Measurements from ENCODE around the gene ATF4. TPM values are rescaled to one million over a fixed set of nuclear protein-coding genes. Genes with fewer than 3 reads are reported as not detected.

The ATF4 gene
- total and polyA plus RNA-seq, 2 of the 8 experiments (the other 6 are each of a cell fraction or from before 2014, with no cell fraction given) = 553 to 704 TPM

DNA sequence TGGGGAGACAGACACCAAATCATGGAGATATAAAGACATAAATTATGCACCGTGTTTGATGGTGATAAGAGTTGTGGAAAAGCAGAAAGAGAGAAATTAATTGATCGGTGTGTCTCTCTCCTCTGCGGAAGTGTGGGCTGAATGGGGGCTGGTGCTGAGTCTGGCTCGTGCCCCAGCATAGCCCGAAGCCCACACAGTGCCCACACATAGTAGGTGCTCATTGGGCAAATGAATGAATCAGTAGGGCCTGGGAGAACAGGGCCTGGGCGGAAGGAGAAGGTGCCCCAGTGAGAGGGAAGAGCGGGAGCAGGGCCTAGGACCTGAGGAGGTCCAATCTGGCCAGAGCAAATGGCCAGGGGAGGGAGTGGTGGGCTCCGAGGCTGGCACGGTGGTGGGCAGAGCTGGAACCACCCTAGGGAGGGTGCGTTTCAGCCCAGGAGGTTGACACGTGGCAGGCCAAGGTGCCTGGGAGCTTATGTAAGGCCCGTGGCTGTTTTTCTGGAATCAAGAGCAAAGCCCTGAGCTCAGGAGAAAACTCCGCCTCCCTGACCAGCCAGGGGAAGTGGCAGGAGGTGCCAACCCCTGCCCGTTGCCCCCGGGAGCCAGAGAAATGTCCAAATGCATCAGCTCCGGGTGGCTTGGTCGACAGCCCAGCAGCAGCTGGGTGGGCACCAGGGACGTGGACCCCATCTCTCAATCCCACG, 48.1 kb downstream of the ATF4 start:
- FAIRE-seq = no peak
- no peak for DNase-seq (ENCODE audit: low read depth in 1 of 2, low spot score in 2 of 2)
- Histone ChIP-seq H3K18ac (ENCODE audit: extremely low read depth, low read length) (no peak overlapping the region), H3K9me3 (ENCODE audit: insufficient read depth in 2 of 2, low read depth in 1 of 2, low read length in 1 of 2) (peaks cover 0 to 7% of the 10 kb centered on the region in 2 experiments; a peak in 1 of 4 replicates), H3K23ac (ENCODE audit: insufficient read length) (no peak overlapping the region), H2BK20ac (ENCODE audit: low read length) (no peak overlapping the region), H4K20me1 (replicated peaks in 1 of 2; ENCODE audit: control insufficient read depth in 1 of 2, insufficient read depth in 2 of 2, low read length in 2 of 2) (peaks cover 0 to 15% of the 10 kb centered on the region in 2 experiments), H2BK15ac (ENCODE audit: low read length) (no peak overlapping the region), H2AK5ac (ENCODE audit: low read depth, low read length) (no peak overlapping the region), H4K8ac (ENCODE audit: extremely low read depth, insufficient read depth, low read length) (peak overlapping the region; percentile 40; the same call in 1 of the 2 replicates), H3K23me2 (ENCODE audit: low read depth, low read length) (peaks cover 17% of the 10 kb centered on the region; the same call in 1 of the 2 replicates), H3K4me2 (ENCODE audit: insufficient read depth in 1 of 2, low read depth in 2 of 2, low read length in 2 of 2) (no peak overlapping the region), H4K91ac (replicated peaks; ENCODE audit: insufficient read length, low read length) (no peak overlapping the region), H3K4me3 (ENCODE audit: extremely low read depth in 1 of 4, insufficient read depth in 2 of 4, low read depth in 3 of 4, low read length in 4 of 4) (no peak overlapping the region), H3K79me1 (ENCODE audit: low read depth, low read length) (peaks cover 8% of the 10 kb centered on the region; the same call in 1 of the 2 replicates), H3K27me3 (replicated peaks in 1 of 4; ENCODE audit: control insufficient read depth in 3 of 4, extremely low read depth in 1 of 4, insufficient read depth in 3 of 4, low read length in 3 of 4) (peaks cover 0 to 6% (median 0%) of the 10 kb centered on the region in 4 experiments; a peak in 2 of 7 replicates), H3K56ac (replicated peaks; ENCODE audit: insufficient read length, low read depth, low read length) (no peak overlapping the region), H2BK5ac (ENCODE audit: low read depth, low read length) (no peak overlapping the region), H2BK120ac (replicated peaks; ENCODE audit: low read depth, low read length) (no peak overlapping the region), H2BK12ac (ENCODE audit: low read depth, low read length) (no peak overlapping the region), H3K36me3 (ENCODE audit: control insufficient read depth in 2 of 4, insufficient read depth in 4 of 4, low read length in 3 of 4) (no peaks in the 10 kb centered on the region; a peak in 1 of 8 replicates), H4K5ac (ENCODE audit: insufficient read length, low read depth, low read length) (no peak overlapping the region), H3K27ac (ENCODE audit: low read depth, low read length) (no peak overlapping the region), H3K79me2 (ENCODE audit: control insufficient read depth in 1 of 2, insufficient read depth in 2 of 2, low read length in 2 of 2) (peaks cover 0 to 4% of the 10 kb centered on the region in 2 experiments; a peak in 2 of 4 replicates), H3K9ac (replicated peaks in 1 of 4; ENCODE audit: extremely low read depth in 1 of 4, low read depth in 3 of 4, low read length in 3 of 4) (no peak overlapping the region), H3K4ac (replicated peaks; ENCODE audit: insufficient read length, low read depth, low read length) (no peak overlapping the region), H3K14ac (ENCODE audit: insufficient read length) (no peak overlapping the region), H2AFZ (ENCODE audit: low read length) (no peak overlapping the region), H3K4me1 (replicated peaks in 1 of 4; ENCODE audit: control insufficient read depth in 3 of 4, insufficient read depth in 4 of 4, low read length in 3 of 4) (0 out of 7 replicates have a peak, but pooled peaks cover 0 to 4% (median 0%) of the 10 kb centered on the region in 4 experiments)
- ChIA-PET CTCF (ENCODE audit: partially characterized antibody) (interaction anchor here (1.1 kb wide), 1 partner anchor 34 kb away, joined by 5 read pairs; no protein-coding TSS in a partner anchor), POLR2A (ENCODE audit: partially characterized antibody) (interaction anchor here (1.0 kb wide), 1 partner anchor 11 kb away, joined by 3 read pairs; no protein-coding TSS in a partner anchor)
- 89% methylated on average over 19 of the region's 19 CpGs; no CpG with 5 or more reads in 1 of the 2 experiments for WGBS, 2 experiments (ENCODE audit: extremely low coverage in 1 of 2, insufficient coverage in 1 of 2, insufficient read length in 1 of 2, insufficient replicate concordance in 2 of 2, low coverage in 1 of 2, low lambda C conversion rate in 2 of 2, missing lambda C conversion rate in 1 of 2)
- TF ChIP-seq, protein P1, sequence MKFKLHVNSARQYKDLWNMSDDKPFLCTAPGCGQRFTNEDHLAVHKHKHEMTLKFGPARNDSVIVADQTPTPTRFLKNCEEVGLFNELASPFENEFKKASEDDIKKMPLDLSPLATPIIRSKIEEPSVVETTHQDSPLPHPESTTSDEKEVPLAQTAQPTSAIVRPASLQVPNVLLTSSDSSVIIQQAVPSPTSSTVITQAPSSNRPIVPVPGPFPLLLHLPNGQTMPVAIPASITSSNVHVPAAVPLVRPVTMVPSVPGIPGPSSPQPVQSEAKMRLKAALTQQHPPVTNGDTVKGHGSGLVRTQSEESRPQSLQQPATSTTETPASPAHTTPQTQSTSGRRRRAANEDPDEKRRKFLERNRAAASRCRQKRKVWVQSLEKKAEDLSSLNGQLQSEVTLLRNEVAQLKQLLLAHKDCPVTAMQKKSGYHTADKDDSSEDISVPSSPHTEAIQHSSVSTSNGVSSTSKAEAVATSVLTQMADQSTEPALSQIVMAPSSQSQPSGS (IDR thresholded peaks at IDR 0.05; ENCODE audit: low read length) = no peak
- TF ChIP-seq GTF2F1 (IDR thresholded peaks at IDR 0.05; ENCODE audit: borderline replicate concordance, low read depth, low read length) (no peak), CBX5 (IDR thresholded peaks at IDR 0.05; ENCODE audit: low read depth, low read length) (no peak), POU5F1 (IDR thresholded peaks at IDR 0.05; ENCODE audit: low read depth, low read length) (no peak), POLR2AphosphoS5 (IDR thresholded peaks at IDR 0.05; ENCODE audit: low read depth, low read length) (no peak), TCF12 (IDR thresholded peaks at IDR 0.05; ENCODE audit: low read depth, low read length) (no peak), CREB1 (IDR thresholded peaks at IDR 0.05) (no peak), SP4 (IDR thresholded peaks at IDR 0.05; ENCODE audit: low read length) (no peak), RAD21 (IDR thresholded peaks at IDR 0.05 in 1 of 2, conservative IDR thresholded peaks at IDR 0.05 in 1 of 2; ENCODE audit: low read depth in 2 of 2, low read length in 2 of 2) (no peak)
- TF ChIP-seq, protein P2, sequence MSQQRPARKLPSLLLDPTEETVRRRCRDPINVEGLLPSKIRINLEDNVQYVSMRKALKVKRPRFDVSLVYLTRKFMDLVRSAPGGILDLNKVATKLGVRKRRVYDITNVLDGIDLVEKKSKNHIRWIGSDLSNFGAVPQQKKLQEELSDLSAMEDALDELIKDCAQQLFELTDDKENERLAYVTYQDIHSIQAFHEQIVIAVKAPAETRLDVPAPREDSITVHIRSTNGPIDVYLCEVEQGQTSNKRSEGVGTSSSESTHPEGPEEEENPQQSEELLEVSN (IDR thresholded peaks at IDR 0.05) = no peak

Data from H1 (cell line).